ENCODE measurements around the gene PTPN9. TPM values are rescaled to one million over a fixed set of nuclear protein-coding genes. Genes with fewer than 3 reads are reported as not detected.

Gene PTPN9
- total RNA-seq, 1 experiment from 2014 or later = 15.7 TPM

GRCh38 chr15:75523011-75523410 is 56.1 kb downstream of the PTPN9 start:
- Histone ChIP-seq H3K9ac (ENCODE audit: low read length) (no peak overlapping the region), H3K9me2 (replicated peaks; ENCODE audit: low read length) (no peaks in the 10 kb centered on the region), H3K36me3 (ENCODE audit: low read depth, low read length) (peaks cover 13% of the 10 kb centered on the region), H3K4me1 (ENCODE audit: insufficient read depth, low read length) (no peaks in the 10 kb centered on the region), H3K79me2 (ENCODE audit: low read length) (no peaks in the 10 kb centered on the region), H3K27ac (ENCODE audit: low read length) (no peak overlapping the region), H3K9me3 (ENCODE audit: low read length) (no peaks in the 10 kb centered on the region), H3K27me3 (ENCODE audit: low read length) (no peaks in the 10 kb centered on the region), H3F3A (ENCODE audit: low read length, unreplicated experiment) (no peaks in the 10 kb centered on the region), H2AFZ (ENCODE audit: low read length) (no peak overlapping the region), H4K20me1 (ENCODE audit: low read length) (no peaks in the 10 kb centered on the region), H3K4me2 (ENCODE audit: low read length) (no peak overlapping the region), H3K4me3 (ENCODE audit: low read length) (no peak overlapping the region)
- ChIA-PET POLR2A (ENCODE audit: unreplicated experiment) (no interaction called here), CTCF (no interaction called here)
- intact Hi-C loops (cut with micrococcal nuclease) = no loop called here
- DNase-seq (no peak), ATAC-seq (no peak)
- TF ChIP-seq EZH2phosphoT487 (IDR thresholded peaks at IDR 0.05; ENCODE audit: borderline replicate concordance, low read length) = no peak
- no TSS peak for BruUV-seq (replicated peaks)

GRCh38 chr15:75517233-75517632 is 61.9 kb downstream of the PTPN9 start:
- H3K9me3 ChIP-seq (ENCODE audit: low read length) = no peaks in the 10 kb centered on the region
- ATAC-seq = no peak
- no peaks in the 10 kb centered on the region for H3K4me1 ChIP-seq (ENCODE audit: insufficient read depth, low read length)
- no peak overlapping the region for H3K27ac ChIP-seq (ENCODE audit: low read length)
- H3K79me2 ChIP-seq (ENCODE audit: low read length) = no peaks in the 10 kb centered on the region
- no peaks in the 10 kb centered on the region for H3K27me3 ChIP-seq (ENCODE audit: low read length)
- H3K9ac ChIP-seq (ENCODE audit: low read length) = no peak overlapping the region
- intact Hi-C loops (cut with micrococcal nuclease) = no loop called here
- no peaks in the 10 kb centered on the region for H3K9me2 ChIP-seq (replicated peaks; ENCODE audit: low read length)
- peaks cover 16% of the 10 kb centered on the region; the same call in 1 of the 2 replicates for H3K36me3 ChIP-seq (ENCODE audit: low read depth, low read length)
- CTCF ChIA-PET = interaction anchor here (0.7 kb wide), 1 partner anchor 81 kb away, joined by 3 read pairs; no protein-coding TSS in a partner anchor
- no peak for DNase-seq
- no peaks in the 10 kb centered on the region for H3F3A ChIP-seq (ENCODE audit: low read length, unreplicated experiment)
- POLR2A ChIA-PET (ENCODE audit: unreplicated experiment) = no interaction called here
- TF ChIP-seq EZH2 (IDR thresholded peaks at IDR 0.05; ENCODE audit: low read length, unreplicated experiment) (no peak), EZH2phosphoT487 (IDR thresholded peaks at IDR 0.05; ENCODE audit: borderline replicate concordance, low read length) (no peak), CTCF (conservative IDR thresholded peaks at IDR 0.05; ENCODE audit: low read depth, low read length) (no peak)
- no TSS peak for BruUV-seq (replicated peaks)
- H2AFZ ChIP-seq (ENCODE audit: low read length) = no peak overlapping the region
- no peak overlapping the region for H3K4me3 ChIP-seq (ENCODE audit: low read length)
- no peak overlapping the region for H3K4me2 ChIP-seq (ENCODE audit: low read length)
- no peaks in the 10 kb centered on the region for H4K20me1 ChIP-seq (ENCODE audit: low read length)

- TF ChIP-seq CTCF (conservative IDR thresholded peaks at IDR 0.05; ENCODE audit: low read depth, low read length) (peak; percentile 72), EZH2 (IDR thresholded peaks at IDR 0.05; ENCODE audit: low read length, unreplicated experiment) (no peak), EZH2phosphoT487 (IDR thresholded peaks at IDR 0.05; ENCODE audit: borderline replicate concordance, low read length) (no peak)
- no peaks in the 10 kb centered on the region for H3K9me2 ChIP-seq (replicated peaks; ENCODE audit: low read length)
- no peaks in the 10 kb centered on the region for H3K27me3 ChIP-seq (ENCODE audit: low read length)
- no peaks in the 10 kb centered on the region for H3K9me3 ChIP-seq (ENCODE audit: low read length)
- no peaks in the 10 kb centered on the region for H3K4me1 ChIP-seq (ENCODE audit: insufficient read depth, low read length)
- DNase-seq (peak; percentile 58), ATAC-seq (peak; percentile 45)
- ChIA-PET CTCF (interaction anchor here (0.8 to 1.0 kb wide), 2 partner anchors 71 to 141 kb away, joined by 3 to 4 read pairs; no protein-coding TSS in a partner anchor), POLR2A (ENCODE audit: unreplicated experiment) (no interaction called here)
- H3F3A ChIP-seq (ENCODE audit: low read length, unreplicated experiment) = no peaks in the 10 kb centered on the region
- no peak overlapping the region for H3K4me3 ChIP-seq (ENCODE audit: low read length)
- H4K20me1 ChIP-seq (ENCODE audit: low read length) = no peaks in the 10 kb centered on the region
- no peak overlapping the region for H3K4me2 ChIP-seq (ENCODE audit: low read length)
- intact Hi-C loops (cut with micrococcal nuclease) = loop anchor here (1.0 kb wide), 3 partner anchors 68 to 174 kb away; partner anchors contain the start of gene IMP3
- BruUV-seq (replicated peaks) = no TSS peak
- H3K9ac ChIP-seq (ENCODE audit: low read length) = no peak overlapping the region
- no peak overlapping the region for H3K27ac ChIP-seq (ENCODE audit: low read length)
- no peaks in the 10 kb centered on the region for H3K79me2 ChIP-seq (ENCODE audit: low read length)
- peaks cover 14% of the 10 kb centered on the region for H3K36me3 ChIP-seq (ENCODE audit: low read depth, low read length)
- H2AFZ ChIP-seq (ENCODE audit: low read length) = no peak overlapping the region
Measured at GRCh38 chr15:75508840-75509532, 70.1 kb downstream of the PTPN9 start.

All from PC-3 (cell line).